K562 (cell line): ENCODE measurements around the gene SEMA3F. TPM values are rescaled to one million over a fixed set of nuclear protein-coding genes. Genes with fewer than 3 reads are reported as not detected.

Experiments
- BDP1 ChIP-seq: IDR thresholded peaks from 3 replicates; pipeline ENCODE4 v1.6.1; 2011; ENCODE audit not compliant: insufficient read length, insufficient read depth
- CBFA2T2 ChIP-seq: fragments of 450-650 bp; conservative IDR thresholded peaks from 2 replicates; pipeline ENCODE4 v1.6.1; 2017; ENCODE audit warnings: mild to moderate bottlenecking
- CXXC5 ChIP-seq: fragments of 250-450 bp; sonication (Bioruptor Pico); IDR thresholded peaks from 2 replicates; pipeline ENCODE4 v1.8.0; 2022; ENCODE audit warnings: inconsistent platforms, mild to moderate bottlenecking, moderate library complexity
- HNRNPH1 ChIP-seq: fragments of 200-400 bp; formaldehyde crosslinking; optimal IDR thresholded peaks from 2 replicates; pipeline ENCODE3; 2017; ENCODE audit warnings: low read depth, mild to moderate bottlenecking, low read length, moderate library complexity
- MTA3 ChIP-seq: fragments of 450-650 bp; formaldehyde crosslinking; IDR thresholded peaks from 2 replicates; pipeline ENCODE4 v1.6.1; 2017; ENCODE audit warnings: mild to moderate bottlenecking, borderline replicate concordance
- MYBL2 ChIP-seq, 2 experiments: fragments of 450-650 bp in 1 of 2; sonication (generic) in 1 of 2; formaldehyde crosslinking in 1 of 2; IDR thresholded peaks; 2 replicates each; pipeline versions ENCODE4 v1.6.1 to v1.8.1; 2017 to 2022; ENCODE audit warnings: borderline replicate concordance in 1 of 2, inconsistent platforms in 1 of 2, low read depth in 1 of 2, mild to moderate bottlenecking in 1 of 2, missing genetic modification reagents in 1 of 2, moderate library complexity in 1 of 2
- NONO ChIP-seq, 2 experiments: fragments of 200-400 bp in 1 of 2; fragments of 450-650 bp in 1 of 2; formaldehyde crosslinking in 1 of 2; IDR thresholded peaks; 2 replicates each; pipeline ENCODE4 v1.6.1; 2017; ENCODE audit warnings: low read depth in 2 of 2, mild to moderate bottlenecking in 2 of 2, moderate library complexity in 2 of 2, low read length in 1 of 2
- NR2C1 ChIP-seq, 2 experiments: fragments of 450-650 bp; IDR thresholded peaks; 2 replicates each; pipeline ENCODE4 v1.6.1; 2017; ENCODE audit warnings: mild to moderate bottlenecking in 2 of 2, antibody characterized with exemption in 1 of 2, inconsistent platforms in 1 of 2, missing compliant biosample characterization in 1 of 2, missing genetic modification characterization in 1 of 2
- NRF1 ChIP-seq, 2 experiments: fragments of 450-650 bp; IDR thresholded peaks in 1 of 2; conservative IDR thresholded peaks in 1 of 2; 2 replicates each; pipeline ENCODE4 v1.6.1; 2014; ENCODE audit warnings: mild to moderate bottlenecking in 2 of 2
- PRPF4 ChIP-seq: fragments of 200-400 bp; formaldehyde crosslinking; IDR thresholded peaks from one replicate; pipeline ENCODE4 v1.6.1; 2017; ENCODE audit warnings: low read length, low read depth, mild to moderate bottlenecking; ENCODE audit not compliant: insufficient read depth, poor library complexity, severe bottlenecking
- RB1 ChIP-seq: fragments of 450-650 bp; IDR thresholded peaks from 2 replicates; pipeline ENCODE4 v1.6.1; 2017; ENCODE audit warnings: low read depth, mild to moderate bottlenecking
- RBFOX2 ChIP-seq: fragments of 200-400 bp; formaldehyde crosslinking; IDR thresholded peaks from 2 replicates; pipeline ENCODE4 v1.6.1; 2017; ENCODE audit warnings: low read depth, mild to moderate bottlenecking, low read length, moderate library complexity
- SNIP1 ChIP-seq: fragments of 450-650 bp; IDR thresholded peaks from 2 replicates; pipeline ENCODE4 v1.7.1; 2017; ENCODE audit warnings: low read depth, mild to moderate bottlenecking
- XRCC3 ChIP-seq: fragments of 450-650 bp; IDR thresholded peaks from 2 replicates; pipeline ENCODE4 v1.6.1; 2017; ENCODE audit warnings: mild to moderate bottlenecking, moderate library complexity
- ZBTB12 ChIP-seq: fragments of 250-450 bp; sonication (Bioruptor Pico); IDR thresholded peaks from 2 replicates; pipeline ENCODE4 v1.4.0; 2020
- ZBTB40 ChIP-seq, 2 experiments: fragments of 450-650 bp in 1 of 2; sonication (generic) in 1 of 2; formaldehyde crosslinking in 1 of 2; IDR thresholded peaks; 2 replicates each; pipeline versions ENCODE4 v1.7.1 to v1.9.0; 2016 to 2022; ENCODE audit warnings: inconsistent platforms in 1 of 2, mild to moderate bottlenecking in 1 of 2, missing genetic modification reagents in 1 of 2
- ZNF165 ChIP-seq: fragments of 250-450 bp; sonication (Bioruptor Pico); IDR thresholded peaks from 2 replicates; pipeline ENCODE4 v1.4.0; 2020; ENCODE audit warnings: borderline replicate concordance
- ZNF316 ChIP-seq: fragments of 450-650 bp; IDR thresholded peaks from 2 replicates; pipeline ENCODE4 v1.6.1; 2016
- polyA plus RNA-seq, 8 experiments: library from polyadenylated mRNA; depleted of rRNA in 4 of 8; stranded (reverse) in 5 of 8; unstranded in 3 of 8; fragments of >200 nt; fragmentation: Nextera tagmentation in 2 of 8; fragmentation: Illumina TruSeq in 1 of 8; extraction: Ambion mirVana in 2 of 8; extraction: Trizol in 1 of 8; gene quantifications; 2 replicates each; pipeline versions ENCODE4 v1.2.1 to v1.2.3, GENCODE V29; 2011 to 2014; ENCODE audit warnings: inconsistent platforms in 1 of 8, missing spikeins in 1 of 8
- total RNA-seq, 7 experiments: library from RNA; depleted of rRNA in 6 of 7; stranded (reverse); fragments of >200 nt in 6 of 7; fragmentation: Illumina TruSeq in 2 of 7; extraction: Trizol in 2 of 7; gene quantifications; 2 replicates each; pipeline versions ENCODE4 v1.2.1 to v1.2.3, GENCODE V29; 2011 to 2021; ENCODE audit warnings: low replicate concordance in 1 of 7

The SEMA3F gene
- total and polyA plus RNA-seq, 9 of the 15 experiments (the other 6 are each of a cell fraction or from before 2014, with no cell fraction given) = 0.58 to 3.0 (median 2.0) TPM; not detected in 2

GRCh38 chr3:50154840-50155490 lies at the start of gene SEMA3F (continued):
- TF ChIP-seq ZBTB40 (IDR thresholded peaks at IDR 0.05) (no peak), ZBTB40 (CRISPR knock-in tag; IDR thresholded peaks at IDR 0.05) (no peak), NRF1 (conservative IDR thresholded peaks at IDR 0.05 in 1 of 2, IDR thresholded peaks at IDR 0.05 in 1 of 2) (no peak), SNIP1 (no peak), ZBTB12 (CRISPR knock-in tag) (no peak), XRCC3 (no peak), MYBL2 (IDR thresholded peaks at IDR 0.05; ENCODE audit: low read depth) (no peak), MYBL2 (CRISPR knock-in tag; IDR thresholded peaks at IDR 0.05; ENCODE audit: borderline replicate concordance) (no peak), PRPF4 (no peak), MTA3 (no peak), ZNF165 (CRISPR knock-in tag) (no peak), NONO (IDR thresholded peaks at IDR 0.05; ENCODE audit: low read depth in 2 of 2, low read length in 1 of 2) (no peak), CBFA2T2 (no peak), HNRNPH1 (no peak), RB1 (peak; percentile 63; the same call in 1 of the 2 replicates), RBFOX2 (peak; percentile 56), NR2C1 (IDR thresholded peaks at IDR 0.05) (no peak), NR2C1 (tag; IDR thresholded peaks at IDR 0.05) (no peak), CXXC5 (CRISPR knock-in tag) (peak; percentile 62), BDP1 (no peak), ZNF316 (no peak)
